ENCODE results near the gene FOXA2.

Gene FOXA2

DNA sequence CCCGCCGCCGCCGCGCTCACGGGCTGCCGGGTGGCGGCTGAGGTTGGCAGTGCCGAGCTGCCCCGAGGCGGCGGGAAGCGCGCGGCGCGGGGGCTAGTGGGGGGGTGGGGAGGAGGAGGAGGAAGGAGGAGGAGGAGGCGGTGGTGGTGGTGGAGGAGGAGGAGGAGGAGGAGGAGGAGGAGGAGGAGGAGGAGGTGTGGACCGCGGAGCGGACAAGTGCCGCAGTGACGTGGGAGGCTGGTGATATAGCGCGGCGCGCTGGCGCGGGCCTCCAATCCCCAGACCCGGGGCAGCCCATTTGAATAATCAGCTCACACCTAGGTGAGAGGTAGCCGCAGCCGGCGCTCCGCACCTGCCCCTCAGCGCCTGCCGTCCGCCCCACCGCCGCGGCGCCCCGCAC lies at the start of gene FOXA2:
Gene FOXA2 (minus strand): TSS at position 51 of the 400 bp plus-strand sequence. CDS start 294 bp downstream, outside the sequence.
- H4K20me1 ChIP-seq (ENCODE audit: control insufficient read depth, insufficient read depth, low read depth, low read length) = no peaks in the 10 kb centered on the region
- H3K9me3 ChIP-seq (ENCODE audit: control insufficient read depth, insufficient read depth, low read length) = no peaks in the 10 kb centered on the region; the same call in 1 of the 2 replicates
- H3F3A ChIP-seq (ENCODE audit: control insufficient read depth, insufficient read depth) = no peaks in the 10 kb centered on the region
- H3K27me3 ChIP-seq (ENCODE audit: control insufficient read depth, low read length) = no peaks in the 10 kb centered on the region
- H3K4me3 ChIP-seq (ENCODE audit: low read length) = no peak within 1 kb of the TSS
- H3K79me2 ChIP-seq (ENCODE audit: control insufficient read depth, low read length) = no peaks in the 10 kb centered on the region
- no peak within 1 kb of the TSS for H3K27ac ChIP-seq (ENCODE audit: low read depth, low read length)
- no peaks in the 10 kb centered on the region for H3K4me1 ChIP-seq (ENCODE audit: control insufficient read depth, low read length)
- no peaks in the 10 kb centered on the region for H3K36me3 ChIP-seq (ENCODE audit: control insufficient read depth, low read length)
- no peaks in the 10 kb centered on the region for H3K9me2 ChIP-seq (replicated peaks; ENCODE audit: control insufficient read depth, low read length)
- no peak for TF ChIP-seq EZH2phosphoT487 (IDR thresholded peaks at IDR 0.05; ENCODE audit: borderline replicate concordance, low read length)
- no peak within 1 kb of the TSS for H3K4me2 ChIP-seq (ENCODE audit: low read length)

DNA sequence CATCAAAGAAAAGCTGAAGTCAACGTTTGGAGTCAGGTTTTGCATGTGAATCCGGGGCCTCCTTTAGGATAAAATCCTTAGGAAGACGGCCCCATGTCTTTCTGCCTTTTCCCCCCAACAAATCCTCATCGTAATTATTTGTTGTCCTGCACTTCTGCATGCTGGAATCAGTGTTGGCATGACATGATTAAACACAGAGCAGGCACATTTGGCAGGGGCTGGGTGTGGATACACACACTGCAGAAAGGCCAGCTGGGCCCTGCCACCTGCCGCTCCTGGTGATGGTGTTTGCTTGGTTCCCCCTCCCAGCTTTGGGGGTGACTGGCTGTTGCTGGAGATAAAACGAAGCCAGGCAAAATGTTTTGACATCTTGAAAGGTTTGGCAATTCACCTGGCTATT lies 46.3 kb upstream of the FOXA2 start:
- H3K27me3 ChIP-seq (ENCODE audit: control insufficient read depth, low read length) = no peaks in the 10 kb centered on the region
- no peaks in the 10 kb centered on the region for H3F3A ChIP-seq (ENCODE audit: control insufficient read depth, insufficient read depth)
- TF ChIP-seq EZH2phosphoT487 (IDR thresholded peaks at IDR 0.05; ENCODE audit: borderline replicate concordance, low read length) = no peak
- TF ChIP-seq, protein P1, sequence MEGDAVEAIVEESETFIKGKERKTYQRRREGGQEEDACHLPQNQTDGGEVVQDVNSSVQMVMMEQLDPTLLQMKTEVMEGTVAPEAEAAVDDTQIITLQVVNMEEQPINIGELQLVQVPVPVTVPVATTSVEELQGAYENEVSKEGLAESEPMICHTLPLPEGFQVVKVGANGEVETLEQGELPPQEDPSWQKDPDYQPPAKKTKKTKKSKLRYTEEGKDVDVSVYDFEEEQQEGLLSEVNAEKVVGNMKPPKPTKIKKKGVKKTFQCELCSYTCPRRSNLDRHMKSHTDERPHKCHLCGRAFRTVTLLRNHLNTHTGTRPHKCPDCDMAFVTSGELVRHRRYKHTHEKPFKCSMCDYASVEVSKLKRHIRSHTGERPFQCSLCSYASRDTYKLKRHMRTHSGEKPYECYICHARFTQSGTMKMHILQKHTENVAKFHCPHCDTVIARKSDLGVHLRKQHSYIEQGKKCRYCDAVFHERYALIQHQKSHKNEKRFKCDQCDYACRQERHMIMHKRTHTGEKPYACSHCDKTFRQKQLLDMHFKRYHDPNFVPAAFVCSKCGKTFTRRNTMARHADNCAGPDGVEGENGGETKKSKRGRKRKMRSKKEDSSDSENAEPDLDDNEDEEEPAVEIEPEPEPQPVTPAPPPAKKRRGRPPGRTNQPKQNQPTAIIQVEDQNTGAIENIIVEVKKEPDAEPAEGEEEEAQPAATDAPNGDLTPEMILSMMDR (IDR thresholded peaks at IDR 0.05; ENCODE audit: low read depth, low read length, poor library complexity, severe bottlenecking) = no peak
- H3K9me2 ChIP-seq (replicated peaks; ENCODE audit: control insufficient read depth, low read length) = no peaks in the 10 kb centered on the region
- no peaks in the 10 kb centered on the region for H3K4me1 ChIP-seq (ENCODE audit: control insufficient read depth, low read length)
- H3K79me2 ChIP-seq (ENCODE audit: control insufficient read depth, low read length) = no peaks in the 10 kb centered on the region
- no peaks in the 10 kb centered on the region for H3K36me3 ChIP-seq (ENCODE audit: control insufficient read depth, low read length)
- no peak overlapping the region for H3K4me2 ChIP-seq (ENCODE audit: low read length)
- H3K4me3 ChIP-seq (ENCODE audit: low read length) = no peak overlapping the region
- H4K20me1 ChIP-seq (ENCODE audit: control insufficient read depth, insufficient read depth, low read depth, low read length) = no peaks in the 10 kb centered on the region
- no peak overlapping the region for H3K27ac ChIP-seq (ENCODE audit: low read depth, low read length)
- no peaks in the 10 kb centered on the region for H3K9me3 ChIP-seq (ENCODE audit: control insufficient read depth, insufficient read depth, low read length)

DNA sequence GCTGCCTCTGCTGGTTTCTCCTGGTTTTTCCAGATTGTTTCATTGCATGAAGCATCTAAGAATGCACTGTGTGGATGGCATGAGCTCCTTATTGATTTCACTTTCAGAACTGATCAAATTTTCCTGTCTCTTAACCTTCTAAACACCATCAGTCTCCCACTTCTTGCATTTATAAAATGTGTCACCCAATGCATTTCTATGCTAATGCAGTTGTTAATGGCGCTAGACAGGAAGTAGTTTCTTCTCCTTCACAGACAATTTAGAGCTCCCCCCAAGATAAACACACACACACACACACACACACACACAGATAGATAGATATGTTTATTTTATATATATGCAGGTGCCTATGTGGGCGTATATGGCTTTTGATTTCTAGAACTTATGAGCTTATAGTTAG lies 45.6 kb upstream of the FOXA2 start:
- Histone ChIP-seq H3K4me2 (ENCODE audit: low read length) (no peak overlapping the region), H3K4me3 (ENCODE audit: low read length) (no peak overlapping the region), H3K4me1 (ENCODE audit: control insufficient read depth, low read length) (no peaks in the 10 kb centered on the region), H3F3A (ENCODE audit: control insufficient read depth, insufficient read depth) (no peaks in the 10 kb centered on the region), H3K27me3 (ENCODE audit: control insufficient read depth, low read length) (no peaks in the 10 kb centered on the region), H3K79me2 (ENCODE audit: control insufficient read depth, low read length) (no peaks in the 10 kb centered on the region), H3K9me2 (replicated peaks; ENCODE audit: control insufficient read depth, low read length) (no peaks in the 10 kb centered on the region), H3K27ac (ENCODE audit: low read depth, low read length) (no peak overlapping the region), H3K9me3 (ENCODE audit: control insufficient read depth, insufficient read depth, low read length) (no peaks in the 10 kb centered on the region), H4K20me1 (ENCODE audit: control insufficient read depth, insufficient read depth, low read depth, low read length) (no peaks in the 10 kb centered on the region), H3K36me3 (ENCODE audit: control insufficient read depth, low read length) (no peaks in the 10 kb centered on the region)
- TF ChIP-seq EZH2phosphoT487 (IDR thresholded peaks at IDR 0.05; ENCODE audit: borderline replicate concordance, low read length) = no peak
- TF ChIP-seq, protein P1 (IDR thresholded peaks at IDR 0.05; ENCODE audit: low read depth, low read length, poor library complexity, severe bottlenecking) = no peak

DNA sequence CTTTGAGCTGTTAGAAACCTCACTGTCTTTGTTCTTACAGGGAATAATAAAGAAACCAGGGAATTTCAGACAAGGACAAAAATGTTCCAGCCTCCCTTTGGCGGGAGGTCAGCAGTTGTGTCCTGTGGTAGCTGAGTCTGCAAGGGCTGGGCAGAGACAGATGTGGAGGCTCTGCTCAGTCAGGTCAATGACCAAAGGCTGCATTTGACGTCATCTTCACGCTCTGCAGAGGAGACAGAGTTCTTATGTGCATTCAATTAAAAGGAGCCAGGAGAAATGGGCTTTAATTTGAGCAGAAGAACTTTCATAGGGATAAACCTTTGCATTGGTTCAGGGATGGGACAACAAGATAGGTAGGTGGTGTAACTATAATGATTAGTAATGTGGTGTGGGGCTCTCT lies 45.1 kb upstream of the FOXA2 start:
- Histone ChIP-seq H3K4me3 (ENCODE audit: low read length) (no peak overlapping the region), H3K27me3 (ENCODE audit: control insufficient read depth, low read length) (no peaks in the 10 kb centered on the region), H3K4me1 (ENCODE audit: control insufficient read depth, low read length) (no peaks in the 10 kb centered on the region), H3K4me2 (ENCODE audit: low read length) (no peak overlapping the region), H4K20me1 (ENCODE audit: control insufficient read depth, insufficient read depth, low read depth, low read length) (no peaks in the 10 kb centered on the region), H3K36me3 (ENCODE audit: control insufficient read depth, low read length) (no peaks in the 10 kb centered on the region), H3K9me3 (ENCODE audit: control insufficient read depth, insufficient read depth, low read length) (no peaks in the 10 kb centered on the region), H3F3A (ENCODE audit: control insufficient read depth, insufficient read depth) (no peaks in the 10 kb centered on the region), H3K9me2 (replicated peaks; ENCODE audit: control insufficient read depth, low read length) (no peaks in the 10 kb centered on the region), H3K27ac (ENCODE audit: low read depth, low read length) (no peak overlapping the region), H3K79me2 (ENCODE audit: control insufficient read depth, low read length) (no peaks in the 10 kb centered on the region)
- TF ChIP-seq, protein P1 (IDR thresholded peaks at IDR 0.05; ENCODE audit: low read depth, low read length, poor library complexity, severe bottlenecking) = no peak
- TF ChIP-seq EZH2phosphoT487 (IDR thresholded peaks at IDR 0.05; ENCODE audit: borderline replicate concordance, low read length) = no peak

All from DOHH2 (cell line).